ENCODE data around the gene B4GALNT4.

GRCh38 chr11:360326-361280 lies 8.7 kb upstream of the B4GALNT4 start:
- TF ChIP-seq, protein P1, sequence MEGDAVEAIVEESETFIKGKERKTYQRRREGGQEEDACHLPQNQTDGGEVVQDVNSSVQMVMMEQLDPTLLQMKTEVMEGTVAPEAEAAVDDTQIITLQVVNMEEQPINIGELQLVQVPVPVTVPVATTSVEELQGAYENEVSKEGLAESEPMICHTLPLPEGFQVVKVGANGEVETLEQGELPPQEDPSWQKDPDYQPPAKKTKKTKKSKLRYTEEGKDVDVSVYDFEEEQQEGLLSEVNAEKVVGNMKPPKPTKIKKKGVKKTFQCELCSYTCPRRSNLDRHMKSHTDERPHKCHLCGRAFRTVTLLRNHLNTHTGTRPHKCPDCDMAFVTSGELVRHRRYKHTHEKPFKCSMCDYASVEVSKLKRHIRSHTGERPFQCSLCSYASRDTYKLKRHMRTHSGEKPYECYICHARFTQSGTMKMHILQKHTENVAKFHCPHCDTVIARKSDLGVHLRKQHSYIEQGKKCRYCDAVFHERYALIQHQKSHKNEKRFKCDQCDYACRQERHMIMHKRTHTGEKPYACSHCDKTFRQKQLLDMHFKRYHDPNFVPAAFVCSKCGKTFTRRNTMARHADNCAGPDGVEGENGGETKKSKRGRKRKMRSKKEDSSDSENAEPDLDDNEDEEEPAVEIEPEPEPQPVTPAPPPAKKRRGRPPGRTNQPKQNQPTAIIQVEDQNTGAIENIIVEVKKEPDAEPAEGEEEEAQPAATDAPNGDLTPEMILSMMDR (IDR thresholded peaks at IDR 0.05), result no peak
- TF ChIP-seq POLR2A (IDR thresholded peaks at IDR 0.05) (no peak), POLR2AphosphoS5 (IDR thresholded peaks at IDR 0.05) (no peak)
